CMK (cell line): ENCODE measurements around the gene IRX3.
"Not testable (repeated sequence)": the region's sequence is repeated elsewhere in the genome, so short reads cannot be mapped to it uniquely, and the experiment has no call there.

Source experiments
- DNase-seq: peaks from one replicate; pipeline ENCODE4 v3.0.0-alpha.2; 2010; ENCODE audit warnings: low read depth

The IRX3 gene

DNA sequence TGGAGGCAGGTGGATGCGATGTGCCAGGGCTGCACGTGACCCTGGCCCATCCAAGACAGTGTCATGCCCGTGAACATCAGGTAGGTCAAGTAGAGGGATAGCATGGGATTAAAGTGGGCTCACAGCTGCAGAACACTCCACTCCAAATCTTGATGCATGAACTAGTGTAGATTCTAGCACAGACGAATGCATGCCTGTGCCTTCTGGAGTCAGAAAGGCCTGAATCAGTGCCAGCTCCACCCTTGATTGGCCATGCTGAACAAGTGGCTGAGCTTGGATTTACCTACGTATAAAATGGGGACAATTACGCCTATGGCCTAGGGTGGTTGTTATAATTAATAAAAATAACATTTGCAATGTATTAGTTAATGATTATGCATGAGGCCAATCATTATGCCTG, 10.6 kb downstream of the IRX3 start:
- no peak for DNase-seq

DNA sequence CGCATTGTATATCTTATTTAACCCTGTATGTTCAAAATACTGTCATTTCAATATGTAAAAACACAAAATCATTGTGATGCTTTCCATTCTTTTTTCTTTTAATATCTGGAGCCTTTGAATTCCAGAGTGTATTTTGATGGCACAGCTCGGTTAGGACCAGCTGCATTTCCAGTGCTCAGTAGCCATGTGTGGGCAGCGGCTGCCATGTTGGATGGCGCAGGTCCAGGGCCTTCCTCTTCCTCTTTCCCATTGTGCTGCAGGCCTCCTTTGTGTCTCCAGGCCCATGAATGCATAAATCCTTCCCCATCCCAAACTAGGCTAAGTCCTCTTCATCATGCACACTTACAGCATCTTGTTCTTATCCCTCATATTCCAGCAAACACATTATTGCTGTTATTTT, 13.0 kb downstream of the IRX3 start:
- no peak for DNase-seq

DNA sequence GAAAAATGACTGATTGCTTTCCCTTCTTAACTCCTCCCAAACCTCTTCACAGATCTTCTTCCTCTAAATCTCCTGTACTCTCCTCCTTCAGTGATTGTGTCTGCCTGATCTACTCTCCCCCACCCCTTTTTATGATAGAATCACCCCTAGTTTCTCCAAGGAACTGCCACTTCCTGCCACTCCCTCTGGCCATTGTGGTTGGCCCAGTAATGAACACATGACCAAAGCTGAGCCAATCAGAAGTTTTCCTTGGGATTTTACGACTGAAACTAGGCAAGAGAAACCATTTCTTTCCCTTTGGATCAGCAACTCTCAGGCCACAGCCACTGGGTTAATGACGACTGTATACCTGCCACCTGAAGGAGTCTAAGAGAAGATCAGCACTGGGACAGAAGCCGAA, 15.9 kb downstream of the IRX3 start:
- DNase-seq = no peak

DNA sequence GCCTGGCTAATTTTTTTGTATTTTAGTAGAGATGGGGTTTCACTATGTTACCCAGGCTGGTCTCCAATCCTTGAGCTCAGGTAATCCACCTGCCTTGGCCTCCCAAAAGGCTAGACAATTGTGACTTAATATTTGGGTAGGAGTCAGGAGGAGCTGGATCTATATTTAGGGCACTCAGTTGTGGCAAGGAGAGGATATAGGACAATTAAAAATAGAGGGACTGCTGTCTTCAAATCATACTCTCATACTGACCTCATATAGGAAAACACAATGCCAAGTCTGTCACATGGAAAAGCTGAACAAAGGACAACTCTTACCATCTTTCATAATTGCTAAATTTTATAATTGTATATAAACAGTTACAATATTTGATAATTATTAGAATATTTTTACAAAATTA, 17.1 kb downstream of the IRX3 start:
- no peak for DNase-seq

DNA sequence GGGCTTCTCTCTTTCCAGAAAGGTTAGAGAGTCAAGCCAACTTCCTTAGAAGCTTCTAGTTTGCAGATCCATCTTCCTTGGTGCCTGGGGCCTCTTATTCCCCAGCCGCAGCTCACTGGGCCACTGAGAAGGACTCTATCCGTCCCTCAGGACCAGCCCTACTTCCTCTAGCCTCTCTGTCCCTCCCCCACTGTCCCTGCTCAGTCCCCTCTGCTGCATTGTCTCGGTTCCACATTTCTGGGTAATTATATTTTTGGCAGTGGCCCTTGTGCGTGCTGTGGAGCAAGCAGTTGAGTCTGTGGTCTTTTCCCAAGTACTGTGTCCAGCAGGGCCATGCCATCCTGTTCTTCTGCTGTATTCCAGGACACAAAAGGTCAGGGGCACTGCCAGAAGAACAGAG, 17.8 kb downstream of the IRX3 start:
- no peak for DNase-seq

DNA sequence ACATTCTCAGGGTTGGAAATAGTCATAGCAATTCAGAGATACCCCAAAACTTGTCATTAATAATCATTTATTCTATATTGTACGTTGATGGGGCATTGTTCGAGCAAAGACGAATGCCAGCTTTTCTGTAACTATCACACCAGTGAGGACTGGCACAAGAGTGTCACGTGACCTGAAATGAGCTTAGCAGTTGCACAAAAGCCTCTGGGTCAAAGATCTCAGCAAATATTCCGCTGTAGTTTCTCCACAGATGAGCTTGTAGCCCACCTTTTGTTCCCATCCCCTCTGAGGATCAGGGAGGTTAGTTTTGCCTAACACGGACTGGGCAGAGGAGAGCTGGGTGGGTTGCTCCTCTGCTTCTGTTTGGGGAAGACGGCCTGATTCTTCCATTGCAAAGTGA, 18.2 kb downstream of the IRX3 start:
- DNase-seq = no peak

DNA sequence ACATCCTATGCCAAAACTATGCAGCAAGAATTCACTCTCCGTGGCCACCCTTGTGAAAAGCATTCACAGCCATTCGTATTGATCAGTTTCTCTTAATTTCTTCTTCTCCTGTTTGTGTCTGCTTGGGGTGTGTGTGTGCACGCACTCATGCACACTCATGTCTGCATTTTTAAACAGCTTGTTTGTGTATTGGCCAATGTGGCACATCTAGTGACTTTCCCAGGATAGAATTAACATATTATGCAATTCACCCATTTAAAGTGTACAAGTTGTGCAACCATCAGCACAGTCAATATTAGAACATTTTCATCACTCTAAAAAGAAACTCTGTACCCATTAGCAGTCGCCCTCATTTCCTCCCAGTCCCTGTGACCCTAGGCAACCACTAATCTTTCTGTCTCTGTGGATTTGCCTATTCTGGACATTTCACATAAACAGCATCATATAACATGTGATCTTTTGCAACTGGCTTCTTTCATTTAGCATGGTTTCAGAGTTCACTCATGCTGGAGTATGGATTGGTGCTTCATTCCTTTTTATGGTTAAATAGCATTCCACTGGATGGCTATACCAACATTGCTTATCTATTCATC, 20.1 kb downstream of the IRX3 start:
- no peak for DNase-seq

DNA sequence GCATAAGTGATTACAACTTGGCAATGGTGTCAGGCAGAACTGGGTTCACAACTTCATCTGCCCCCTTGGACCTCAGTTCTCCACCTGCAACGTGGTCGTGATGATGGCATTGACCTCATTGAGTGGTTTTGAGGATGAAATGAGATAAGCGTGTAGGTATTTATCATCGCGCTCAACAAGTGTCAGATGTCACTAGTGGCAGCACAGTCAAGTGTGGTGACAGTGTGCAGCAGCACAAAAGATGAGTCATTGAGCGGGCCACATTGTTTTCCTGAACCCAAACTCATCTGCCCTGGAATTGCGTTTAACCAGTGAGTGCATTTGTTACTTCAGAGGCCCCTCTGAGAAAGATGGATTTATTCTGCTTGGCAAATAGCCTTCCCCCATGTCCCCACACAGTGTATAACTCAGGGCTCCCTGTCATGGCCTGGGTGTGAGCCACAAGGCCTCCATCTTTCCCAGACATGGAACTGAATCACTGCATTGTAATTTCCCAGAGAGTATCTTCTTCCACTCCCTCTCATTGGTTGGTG, 20.9 kb downstream of the IRX3 start:
- no peak for DNase-seq

DNA sequence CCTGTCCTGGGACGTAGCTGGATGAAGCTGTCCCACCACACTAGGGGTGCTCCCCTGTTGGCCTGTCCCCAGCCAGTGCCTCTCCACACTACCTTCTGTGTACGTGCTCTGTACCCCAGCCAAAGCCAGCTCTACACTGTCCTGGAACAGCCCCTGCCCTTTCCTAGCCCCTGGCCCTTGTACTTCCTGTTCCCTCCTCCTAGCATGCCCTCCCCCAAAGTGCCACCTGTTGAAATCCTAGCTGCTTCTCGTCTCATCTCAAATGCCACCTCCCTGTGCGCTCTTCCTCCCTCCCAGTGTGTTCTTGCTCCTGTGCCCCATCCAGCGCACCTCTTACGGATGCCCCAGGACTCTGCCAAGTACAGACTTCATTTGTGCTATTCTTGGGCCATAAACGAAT, 33.5 kb downstream of the IRX3 start:
- no peak for DNase-seq

DNA sequence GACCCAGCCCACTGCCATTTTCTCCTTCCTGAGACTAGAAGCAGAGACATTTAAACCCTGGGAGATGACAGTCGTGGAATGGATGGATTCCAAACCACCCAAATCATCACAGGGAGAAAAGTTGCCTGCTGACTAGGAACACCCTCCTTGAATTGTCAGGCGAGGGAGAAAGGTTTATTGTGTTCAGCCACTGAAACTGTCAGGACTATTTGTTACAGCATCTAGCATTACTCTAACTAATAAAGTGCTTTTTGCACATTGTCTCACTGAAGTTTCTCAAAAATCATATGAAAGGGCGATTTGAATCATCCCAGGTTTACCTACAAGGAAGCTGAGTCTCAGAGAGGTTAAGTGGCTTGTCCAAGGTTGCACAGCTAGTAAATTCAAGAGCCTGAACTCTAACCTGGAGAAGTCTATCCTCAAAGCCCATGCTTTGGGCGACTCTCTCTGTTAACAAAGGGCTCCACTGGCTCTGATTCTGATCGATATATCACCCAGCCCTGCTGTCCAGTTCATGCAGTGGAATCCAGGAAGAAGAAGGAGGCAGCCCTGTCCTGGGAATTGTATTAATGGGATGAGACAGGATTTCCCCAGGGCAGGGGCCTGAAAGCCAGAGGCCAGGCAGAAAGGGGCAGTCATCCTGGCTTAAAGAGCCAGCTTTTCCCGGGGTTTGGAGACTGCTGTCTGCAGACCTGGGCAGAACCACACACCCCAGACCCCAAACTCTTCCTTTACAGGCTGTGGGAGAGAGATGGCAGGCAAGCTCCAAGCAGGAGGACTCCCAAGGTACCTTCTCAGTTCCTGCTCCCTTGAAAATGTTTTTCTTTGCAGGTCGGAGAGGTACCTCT, 37.5 kb downstream of the IRX3 start:
- no peak for DNase-seq

DNA sequence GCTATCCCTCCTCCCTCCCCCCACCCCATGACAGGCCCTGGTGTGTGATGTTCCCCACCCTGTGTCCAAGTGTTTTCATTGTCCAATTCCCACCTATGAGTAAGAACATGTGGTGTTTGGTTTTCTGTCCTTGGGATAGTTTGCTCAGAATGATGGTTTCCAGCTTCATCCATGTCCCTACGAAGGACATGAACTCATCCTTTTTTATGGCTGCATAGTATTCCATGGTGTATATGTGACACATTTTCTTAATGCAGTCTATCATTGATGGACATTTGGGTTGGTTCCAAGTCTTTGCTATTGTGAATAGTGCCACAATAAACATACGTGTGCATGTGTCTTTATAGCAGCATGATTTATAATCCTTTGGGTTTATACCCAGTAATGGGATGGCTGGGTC, 38.9 kb downstream of the IRX3 start:
- DNase-seq = not testable (repeated sequence)

DNA sequence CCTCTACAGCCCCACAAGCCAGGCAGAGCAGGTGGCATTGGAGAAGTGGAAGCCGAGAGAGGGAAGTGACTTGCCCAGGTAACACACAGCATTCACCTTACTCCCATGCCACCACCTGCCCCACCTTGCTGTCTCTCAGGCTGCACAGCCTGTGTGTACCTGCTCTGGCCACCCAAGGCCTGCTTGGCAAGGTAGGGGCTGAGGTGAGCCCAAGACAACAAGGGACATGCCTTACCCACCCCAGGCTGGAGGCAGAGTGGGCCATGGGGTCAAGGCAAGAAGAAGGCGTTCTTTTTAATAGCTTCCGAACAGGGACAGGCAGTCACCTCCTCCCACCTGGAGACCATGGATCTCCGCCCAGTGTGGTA, 40.1 kb downstream of the IRX3 start:
- no peak for DNase-seq

DNA sequence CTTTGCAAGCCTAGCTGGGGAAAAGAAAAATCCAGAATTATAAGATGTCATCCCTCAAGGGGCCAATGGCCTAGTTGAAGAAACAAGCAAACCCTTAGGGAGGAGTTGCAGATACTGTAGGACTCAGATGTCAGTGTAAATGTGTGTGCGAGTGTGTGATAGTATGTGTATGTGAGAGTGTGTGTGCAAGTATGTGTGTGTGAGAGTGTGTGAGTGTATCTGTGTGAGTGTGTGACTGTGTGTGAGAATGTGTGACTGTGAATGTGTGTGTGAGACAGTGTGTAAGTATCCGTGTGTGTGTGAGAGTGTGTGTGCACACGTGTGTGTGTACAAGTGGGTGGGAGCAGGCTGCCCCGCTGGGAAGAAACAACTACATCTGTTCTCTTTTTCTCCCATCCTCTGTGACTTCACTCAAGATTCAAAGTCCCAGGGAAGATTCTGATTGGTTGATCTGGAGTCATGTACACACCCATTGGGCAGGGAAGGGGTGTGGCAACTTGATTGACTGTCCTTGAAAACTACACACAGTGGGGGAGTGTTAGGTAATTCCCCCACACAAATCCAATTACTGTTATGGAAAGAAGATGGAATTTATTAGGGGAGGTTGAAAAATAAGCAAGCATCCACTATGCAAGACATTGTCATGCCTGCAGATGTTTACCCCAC, 40.7 kb downstream of the IRX3 start:
- DNase-seq = no peak

DNA sequence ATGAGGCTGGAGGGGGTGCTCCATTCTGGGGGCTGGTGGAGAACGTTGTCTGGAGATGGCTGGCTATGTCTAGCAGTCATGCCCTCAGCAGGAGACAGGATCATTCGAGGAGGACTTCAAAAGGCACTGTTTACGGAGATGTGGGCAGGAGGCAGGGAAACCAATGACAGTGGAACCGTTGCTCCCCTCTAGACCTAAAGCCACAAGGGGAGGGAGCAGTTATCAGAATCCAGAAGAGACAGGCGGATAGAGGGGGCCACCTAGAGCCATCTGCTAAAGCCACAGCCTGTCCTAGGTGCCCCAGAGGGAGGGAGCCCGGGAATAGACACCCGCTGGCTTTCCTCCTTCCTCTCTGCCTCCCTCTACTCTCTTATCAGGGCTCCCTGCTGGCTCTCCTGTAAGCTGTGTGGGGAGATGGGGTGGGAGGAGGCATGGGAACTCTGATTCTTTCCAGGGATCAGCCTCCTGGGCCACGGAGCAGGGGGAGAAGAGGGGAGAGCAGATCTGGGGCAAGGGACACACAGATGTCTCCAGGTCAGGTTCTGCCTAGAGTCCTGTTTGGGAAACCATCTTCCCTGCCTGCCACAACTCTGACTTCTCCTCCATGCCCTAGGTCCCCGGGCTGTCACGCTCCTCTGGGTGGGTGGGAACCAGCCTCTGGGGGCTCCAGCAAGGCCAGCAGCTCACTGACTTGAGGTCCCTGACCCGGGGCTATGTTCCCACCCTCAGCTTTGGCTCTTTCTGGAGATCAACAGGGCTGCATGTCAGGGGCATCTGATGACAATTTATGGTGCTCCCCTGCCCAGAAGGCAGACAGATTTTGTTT, 42.3 kb downstream of the IRX3 start:
- DNase-seq = peak; percentile 52

DNA sequence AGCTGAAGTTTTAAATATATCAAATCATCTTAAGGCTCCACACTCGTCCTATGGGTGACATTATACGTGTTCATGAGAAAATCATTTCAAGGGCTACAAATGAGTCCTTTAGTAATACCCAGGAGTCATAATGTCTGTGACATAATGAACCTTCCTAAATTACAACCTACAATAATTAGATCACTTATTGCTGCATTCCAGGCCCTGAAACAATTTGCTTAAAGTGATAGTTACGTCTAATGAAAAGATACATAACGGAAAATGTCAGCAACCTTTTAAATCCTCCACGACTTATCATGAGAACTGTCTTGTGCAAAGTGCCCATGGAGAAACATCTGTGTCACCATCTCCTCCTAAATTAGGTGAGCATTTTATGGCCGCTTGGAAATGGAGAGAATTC, 43.4 kb downstream of the IRX3 start:
- DNase-seq = no peak

DNA sequence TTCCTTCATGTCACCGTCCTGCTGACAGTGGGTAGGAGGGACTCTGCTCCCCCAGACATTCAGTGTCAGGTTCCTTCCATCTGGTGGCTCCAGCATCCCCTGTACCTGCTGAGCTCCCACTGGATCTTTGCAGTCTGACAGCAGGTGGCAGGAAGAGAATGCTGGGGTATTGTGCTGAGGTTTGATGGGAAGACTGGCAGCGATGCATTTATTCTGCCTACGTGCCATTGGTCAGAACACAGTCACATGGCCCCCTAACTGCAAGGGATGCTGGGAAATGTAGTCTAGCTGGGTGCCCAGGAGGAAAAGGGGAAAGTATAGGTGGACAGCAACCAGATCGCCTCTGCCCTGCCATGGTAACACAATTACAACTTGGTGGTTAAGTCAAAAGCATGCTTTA, 44.4 kb downstream of the IRX3 start:
- DNase-seq = no peak

DNA sequence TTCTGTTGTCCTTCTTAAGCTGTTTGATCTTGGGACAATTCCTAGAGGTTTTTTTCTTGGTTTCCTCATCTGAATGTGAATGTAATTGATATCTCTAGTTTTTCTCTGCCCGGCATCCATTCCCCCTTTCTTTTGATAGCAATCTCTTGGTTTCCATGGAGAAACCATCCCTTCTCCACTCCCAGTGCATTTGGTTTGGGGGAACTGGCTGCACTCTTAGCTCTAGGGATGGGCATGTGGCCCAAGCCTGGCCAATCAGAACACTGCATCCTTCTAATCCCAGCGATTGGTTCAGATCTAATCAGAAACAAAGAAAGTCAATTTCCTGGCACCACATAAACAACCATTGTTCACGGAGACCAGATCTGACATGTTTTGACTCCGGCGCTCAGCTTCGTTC, 45.1 kb downstream of the IRX3 start:
- no peak for DNase-seq

DNA sequence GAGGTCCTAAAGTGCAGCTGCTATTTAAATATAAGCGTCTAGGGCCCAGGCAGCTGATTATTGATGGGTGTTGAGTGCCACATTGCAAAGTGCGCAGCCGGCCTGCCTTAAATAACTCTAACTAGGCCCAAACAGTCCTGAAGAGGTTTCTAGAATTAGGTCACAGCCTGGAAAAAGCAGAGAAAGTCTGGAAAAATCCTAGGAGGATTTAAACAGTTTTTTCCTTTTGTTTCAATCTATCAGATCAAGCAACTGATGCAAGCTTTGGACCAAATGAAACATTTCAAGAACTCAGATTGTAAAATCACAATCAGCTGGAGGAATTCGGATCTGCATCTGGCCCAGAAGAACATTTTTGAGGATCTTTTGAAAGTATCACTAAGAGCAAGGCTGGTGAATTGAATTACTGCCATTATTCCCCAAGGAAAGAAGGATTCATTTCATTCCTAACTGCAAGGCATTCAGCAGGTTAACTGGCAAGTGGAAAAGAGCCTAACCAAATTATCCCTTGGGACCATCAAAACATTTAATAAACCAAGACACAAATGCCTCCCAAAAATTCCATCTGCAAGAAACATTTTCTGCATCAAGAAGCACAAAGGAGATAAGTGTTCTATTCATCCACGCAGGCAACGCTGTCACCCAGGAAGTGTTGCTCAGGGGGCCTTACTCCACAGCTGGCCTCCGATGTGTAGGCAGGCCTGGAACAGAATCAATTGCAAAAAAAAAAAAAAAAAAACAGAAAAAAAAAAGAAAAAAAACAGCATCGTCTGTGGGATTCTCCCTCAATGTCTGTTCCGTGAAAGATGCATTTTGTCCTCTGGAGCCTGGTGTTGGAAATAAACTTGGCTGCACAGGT, 46.1 kb downstream of the IRX3 start:
- no peak for DNase-seq

DNA sequence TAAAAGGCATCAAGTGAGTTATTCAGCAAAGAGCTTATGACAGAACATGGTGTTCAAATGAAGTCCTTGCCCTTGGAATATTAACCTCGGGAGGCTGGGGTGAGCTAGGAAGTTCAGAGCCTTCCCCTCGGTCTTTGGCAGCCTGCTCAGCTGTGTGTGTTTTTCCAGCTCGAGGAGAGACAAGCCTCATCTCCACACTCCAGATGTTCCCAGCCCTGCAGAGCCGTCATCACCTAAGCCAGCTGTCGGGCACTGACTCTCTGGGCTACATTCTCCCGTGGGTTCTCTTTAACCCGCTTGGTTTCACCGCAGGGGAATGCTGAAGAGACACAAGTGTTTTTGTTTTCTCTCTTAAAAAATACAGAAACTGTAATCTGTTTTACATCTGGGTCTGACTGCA, 47.1 kb downstream of the IRX3 start:
- no peak for DNase-seq

DNA sequence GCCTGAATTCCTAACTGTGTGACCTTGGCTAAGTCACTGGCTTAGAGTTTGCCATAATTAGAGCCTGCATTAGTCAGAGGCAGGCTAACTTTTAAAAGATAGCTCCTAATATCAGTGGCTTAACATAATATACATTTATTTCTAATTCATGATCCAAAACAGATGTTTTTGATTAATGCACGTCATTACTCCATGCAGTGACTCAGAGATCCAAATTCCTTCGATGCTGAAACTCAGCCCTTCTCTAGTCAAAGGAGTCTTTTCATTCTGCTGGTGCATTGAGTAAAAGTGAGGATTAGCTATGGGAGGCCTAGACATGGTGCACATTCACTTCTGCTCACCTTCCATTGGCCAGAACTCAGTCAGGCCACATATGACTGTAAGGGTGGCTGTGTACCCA, 49.8 kb downstream of the IRX3 start:
- no peak for DNase-seq

DNA sequence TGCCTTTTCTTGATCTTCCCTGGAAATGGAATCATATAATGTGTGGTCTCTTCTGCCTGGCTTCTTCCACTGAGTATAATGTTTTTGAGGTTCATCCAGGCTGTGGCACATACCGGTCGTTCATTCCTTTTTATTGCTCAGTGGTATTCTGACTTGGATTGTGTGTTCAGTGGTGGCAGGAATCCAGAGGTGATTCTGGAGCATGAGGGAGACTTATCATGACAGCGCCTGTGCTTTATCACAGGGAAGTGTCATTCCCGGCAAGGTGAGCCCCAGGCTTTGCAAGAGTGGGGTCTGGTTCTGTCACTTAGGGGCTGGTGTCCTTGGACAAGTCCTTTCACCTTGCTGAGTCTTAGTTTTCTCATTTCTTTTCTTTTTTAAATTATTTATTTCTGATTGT, 53.0 kb downstream of the IRX3 start:
- no peak for DNase-seq
